CD4-positive, CD25-positive, alpha-beta regulatory T cell (primary cell): Measurements from ENCODE around the gene NDC1. TPM values are rescaled to one million over a fixed set of nuclear protein-coding genes. Genes with fewer than 3 reads are reported as not detected.

Experiments
- ATAC-seq, 2 donors: fragments of 150-1000 bp; cut with Tn5 transposase; one replicate each; pipeline ENCODE4 v1.10.0; 2021; ENCODE audit warnings: low read depth in 2 of 2, moderate number of reproducible peaks in 2 of 2, moderate library complexity in 1 of 2
- DNase-seq, 3 donors: peaks; one replicate each; pipeline versions ENCODE4 v3.0.0 to v3.0.0-alpha.2; 2012 to 2022; ENCODE audit warnings: mixed read lengths in 1 of 3
- H3K27ac ChIP-seq: one replicate; pipeline ENCODE4 v1.7.0; 2013; ENCODE audit warnings: mild to moderate bottlenecking, low read length; ENCODE audit not compliant: insufficient read depth, poor library complexity, severe bottlenecking
- H3K27me3 ChIP-seq: one replicate; pipeline ENCODE4 v1.7.0; 2013; ENCODE audit warnings: low read length; ENCODE audit not compliant: control insufficient read depth, insufficient read depth
- H3K36me3 ChIP-seq: one replicate; pipeline ENCODE4 v1.7.0; 2013; ENCODE audit warnings: mild to moderate bottlenecking, low read length, moderate library complexity; ENCODE audit not compliant: control insufficient read depth, insufficient read depth
- H3K4me1 ChIP-seq: 2 replicates; pipeline ENCODE4 v1.7.0; 2013; ENCODE audit warnings: mild to moderate bottlenecking, low read length; ENCODE audit not compliant: insufficient read depth, control insufficient read depth, poor library complexity, severe bottlenecking
- H3K4me3 ChIP-seq: one replicate; pipeline ENCODE4 v1.7.0; 2013; ENCODE audit warnings: low read depth, mild to moderate bottlenecking, low read length, moderate library complexity
- H3K9me3 ChIP-seq, 2 experiments: 1 replicate in 1 of 2; 2 replicates in 1 of 2; pipeline ENCODE4 v1.7.0; 2013; ENCODE audit warnings: low read length in 2 of 2, mild to moderate bottlenecking in 1 of 2, moderate library complexity in 1 of 2; ENCODE audit not compliant: control insufficient read depth in 2 of 2
- H3K27ac Mint-ChIP-seq, 3 donors: one replicate each; pipeline ENCODE4 v1.8.0; 2020 to 2022; ENCODE audit warnings: mild to moderate bottlenecking in 3 of 3, mixed read lengths in 3 of 3, moderate library complexity in 2 of 3
- H3K27me3 Mint-ChIP-seq: one replicate; pipeline ENCODE4 v1.8.0; 2022; ENCODE audit warnings: mild to moderate bottlenecking, mixed read lengths
- H3K36me3 Mint-ChIP-seq: one replicate; pipeline ENCODE4 v1.8.0; 2020; ENCODE audit warnings: mixed read lengths
- H3K4me1 Mint-ChIP-seq, 4 donors: one replicate each; pipeline ENCODE4 v1.8.0; 2020 to 2022; ENCODE audit warnings: mixed read lengths in 4 of 4, mild to moderate bottlenecking in 1 of 4
- H3K4me3 Mint-ChIP-seq, 4 donors: one replicate each; pipeline ENCODE4 v1.8.0; 2020 to 2022; ENCODE audit warnings: mild to moderate bottlenecking in 4 of 4, mixed read lengths in 4 of 4, moderate library complexity in 3 of 4
- H3K9me3 Mint-ChIP-seq, 7 donors: one replicate each; pipeline ENCODE4 v1.8.0; 2020 to 2022; ENCODE audit warnings: mixed read lengths in 7 of 7, mild to moderate bottlenecking in 3 of 7, moderate library complexity in 2 of 7
- polyA plus RNA-seq, 4 donors: library from polyadenylated mRNA; unstranded; fragments of 300-500 nt; fragmentation: Illumina TruSeq; gene quantifications; one replicate each; pipeline ENCODE4 v1.2.3, GENCODE V29; 2021
- total RNA-seq: library from RNA; stranded (reverse); gene quantifications from one replicate; pipeline ENCODE4 v1.2.3, GENCODE V29; 2022

The NDC1 gene
- total and polyA plus RNA-seq, 5 donors from 2014 or later = 3.3 to 6.4 (median 4.8) TPM

- H3K27me3 ChIP-seq = no peaks in the 10 kb centered on the region
- peaks cover 0 to 2% (median 0%) of the 10 kb centered on the region in 4 donors for H3K4me1 Mint-ChIP-seq
- ATAC-seq (no peak), DNase-seq (no peak)
- no peaks in the 10 kb centered on the region for H3K9me3 ChIP-seq
- H3K36me3 ChIP-seq = peaks cover 71% of the 10 kb centered on the region
- peaks cover 42% of the 10 kb centered on the region for H3K36me3 Mint-ChIP-seq
- no peak overlapping the region for H3K4me3 ChIP-seq
- H3K9me3 Mint-ChIP-seq = no peaks in the 10 kb centered on the region
- no peak overlapping the region for H3K4me3 Mint-ChIP-seq
- H3K27ac ChIP-seq = no peak overlapping the region
- no peaks in the 10 kb centered on the region for H3K27me3 Mint-ChIP-seq
- H3K4me1 ChIP-seq = no peaks in the 10 kb centered on the region
- no peak overlapping the region for H3K27ac Mint-ChIP-seq
Measured at GRCh38 chr1:53871221-53871620, 33.1 kb upstream of the NDC1 start.

- peaks cover 69% of the 10 kb centered on the region for H3K36me3 ChIP-seq
- Mint-ChIP-seq H3K27ac (peak overlapping the region in 1 of 3 donors; percentile 23), H3K4me1 (peaks cover 0 to 2% (median 0%) of the 10 kb centered on the region in 4 donors), H3K27me3 (no peaks in the 10 kb centered on the region), H3K36me3 (peaks cover 32% of the 10 kb centered on the region), H3K9me3 (no peaks in the 10 kb centered on the region), H3K4me3 (no peak overlapping the region)
- H3K4me3 ChIP-seq = no peak overlapping the region
- ATAC-seq (no peak), DNase-seq (no peak)
- no peaks in the 10 kb centered on the region for H3K27me3 ChIP-seq
- no peak overlapping the region for H3K27ac ChIP-seq
- H3K4me1 ChIP-seq = no peaks in the 10 kb centered on the region
- H3K9me3 ChIP-seq = no peaks in the 10 kb centered on the region
Measured at GRCh38 chr1:53869454-53870117, 31.5 kb upstream of the NDC1 start.

- Mint-ChIP-seq H3K27me3 (no peaks in the 10 kb centered on the region), H3K9me3 (no peaks in the 10 kb centered on the region), H3K4me3 (no peak overlapping the region), H3K27ac (peak overlapping the region in 1 of 3 donors; percentile 23), H3K36me3 (peaks cover 32% of the 10 kb centered on the region), H3K4me1 (peaks cover 0 to 2% (median 0%) of the 10 kb centered on the region in 4 donors)
- Histone ChIP-seq H3K4me1 (no peaks in the 10 kb centered on the region), H3K9me3 (no peaks in the 10 kb centered on the region), H3K4me3 (no peak overlapping the region), H3K36me3 (peaks cover 66% of the 10 kb centered on the region), H3K27me3 (no peaks in the 10 kb centered on the region), H3K27ac (no peak overlapping the region)
- ATAC-seq (no peak), DNase-seq (no peak)
Measured at GRCh38 chr1:53868565-53868964, 30.5 kb upstream of the NDC1 start.

GRCh38 chr1:53862507-53862906 lies 24.4 kb upstream of the NDC1 start:
- H3K36me3 ChIP-seq = peaks cover 41% of the 10 kb centered on the region
- H3K27ac Mint-ChIP-seq = peak overlapping the region in 2 of 3 donors; percentile 36 to 56

GRCh38 chr1:53860967-53861411 lies 22.9 kb upstream of the NDC1 start:
- peaks cover 0 to 20% (median 6%) of the 10 kb centered on the region in 4 donors for H3K4me1 Mint-ChIP-seq
- no peak overlapping the region for H3K4me3 Mint-ChIP-seq
- H3K36me3 ChIP-seq = peaks cover 43% of the 10 kb centered on the region
- no peaks in the 10 kb centered on the region for H3K9me3 ChIP-seq
- H3K4me3 ChIP-seq = no peak overlapping the region
- no peaks in the 10 kb centered on the region for H3K9me3 Mint-ChIP-seq
- H3K27ac ChIP-seq = no peak overlapping the region
- H3K27me3 Mint-ChIP-seq = no peaks in the 10 kb centered on the region
- H3K27me3 ChIP-seq = no peaks in the 10 kb centered on the region
- H3K36me3 Mint-ChIP-seq = peaks cover 23% of the 10 kb centered on the region
- ATAC-seq = peak; percentile 72 to 74
- H3K27ac Mint-ChIP-seq = no peak overlapping the region
- no peaks in the 10 kb centered on the region for H3K4me1 ChIP-seq
- DNase-seq = peak; percentile 33 to 68 (median 63)

More at GRCh38 chr1:53862507-53862906, 24.4 kb upstream of the NDC1 start:
- Mint-ChIP-seq H3K4me3 (peak overlapping the region in 1 of 4 donors; percentile 2), H3K4me1 (peaks cover 0 to 20% (median 6%) of the 10 kb centered on the region in 4 donors), H3K9me3 (no peaks in the 10 kb centered on the region), H3K27me3 (no peaks in the 10 kb centered on the region), H3K36me3 (peaks cover 19% of the 10 kb centered on the region)
- no peak overlapping the region for H3K4me3 ChIP-seq
- no peaks in the 10 kb centered on the region for H3K4me1 ChIP-seq
- no peaks in the 10 kb centered on the region for H3K9me3 ChIP-seq
- ATAC-seq = no peak
- H3K27me3 ChIP-seq = no peaks in the 10 kb centered on the region
- H3K27ac ChIP-seq = no peak overlapping the region
- no peak for DNase-seq

GRCh38 chr1:53851571-53852285 lies 13.6 kb upstream of the NDC1 start:
- Histone ChIP-seq H3K36me3 (peaks cover 49% of the 10 kb centered on the region), H3K4me1 (no peaks in the 10 kb centered on the region), H3K4me3 (no peak overlapping the region), H3K27me3 (no peaks in the 10 kb centered on the region), H3K27ac (no peak overlapping the region), H3K9me3 (no peaks in the 10 kb centered on the region)
- Mint-ChIP-seq H3K36me3 (peaks cover 45% of the 10 kb centered on the region), H3K4me3 (no peak overlapping the region), H3K27me3 (no peaks in the 10 kb centered on the region), H3K27ac (peak overlapping the region in 1 of 3 donors; percentile 49), H3K4me1 (peaks cover 0 to 2% (median 0%) of the 10 kb centered on the region in 4 donors), H3K9me3 (peaks cover 0 to 3% (median 0%) of the 10 kb centered on the region in 7 donors)
- ATAC-seq (no peak), DNase-seq (no peak)

- Histone ChIP-seq H3K4me1 (no peaks in the 10 kb centered on the region), H3K27me3 (no peaks in the 10 kb centered on the region), H3K4me3 (no peak overlapping the region), H3K36me3 (peaks cover 35% of the 10 kb centered on the region), H3K9me3 (no peaks in the 10 kb centered on the region), H3K27ac (no peak overlapping the region)
- no peak for DNase-seq
- ATAC-seq = no peak
- Mint-ChIP-seq H3K4me3 (no peak overlapping the region), H3K4me1 (peaks cover 0 to 2% (median 0%) of the 10 kb centered on the region in 4 donors), H3K36me3 (peaks cover 33% of the 10 kb centered on the region), H3K27me3 (no peaks in the 10 kb centered on the region), H3K9me3 (peaks cover 0 to 3% (median 0%) of the 10 kb centered on the region in 7 donors), H3K27ac (peak overlapping the region in 1 of 3 donors; percentile 24)
Measured at GRCh38 chr1:53850082-53850673, 12.1 kb upstream of the NDC1 start.
